ENCODE data around the gene CASZ1.

Gene CASZ1

DNA sequence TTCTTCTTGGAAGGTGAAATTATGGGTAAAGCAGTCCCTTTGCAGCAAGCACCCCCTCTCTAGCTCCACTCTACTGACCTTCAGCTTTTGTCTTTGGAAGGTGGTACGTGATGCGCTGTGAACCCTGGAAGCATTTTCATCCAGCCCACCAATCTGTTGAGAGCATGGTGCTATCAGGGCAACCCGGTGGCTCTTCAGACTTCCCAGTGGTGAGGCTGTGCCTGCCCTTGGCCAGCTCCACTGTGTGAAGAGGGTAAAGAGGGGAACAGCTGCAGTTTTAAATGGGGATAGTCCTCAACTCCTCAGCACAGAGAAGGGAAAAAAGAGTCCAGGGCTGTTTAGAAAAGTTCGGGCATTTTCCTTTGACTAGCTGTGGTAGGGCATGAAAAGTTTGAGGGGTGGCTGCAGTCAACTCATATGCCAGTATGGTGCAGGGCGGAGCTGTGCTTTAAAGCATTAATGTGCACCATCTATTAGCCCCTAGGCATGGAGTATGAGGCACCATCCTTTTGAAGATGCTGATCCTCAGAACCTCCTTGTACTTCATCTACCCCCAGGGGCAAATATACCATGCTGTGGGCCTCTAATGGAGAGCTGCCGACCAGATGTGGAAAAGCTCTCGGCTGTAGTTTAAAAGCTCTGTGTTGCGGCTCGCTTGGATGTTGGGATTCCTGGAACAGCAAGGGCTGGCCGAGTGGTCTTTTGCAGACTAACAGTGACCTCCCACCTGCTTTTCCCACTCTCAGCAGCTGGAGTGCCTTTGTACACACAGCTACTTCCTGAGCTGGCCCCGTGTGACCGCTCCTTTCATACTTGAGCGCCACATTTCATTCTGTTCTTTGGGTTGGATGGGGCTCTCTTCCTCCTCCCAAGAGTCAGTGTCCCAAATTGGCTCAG is 198.7 kb downstream of the CASZ1 start:
- DNase-seq, result no peak

DNA sequence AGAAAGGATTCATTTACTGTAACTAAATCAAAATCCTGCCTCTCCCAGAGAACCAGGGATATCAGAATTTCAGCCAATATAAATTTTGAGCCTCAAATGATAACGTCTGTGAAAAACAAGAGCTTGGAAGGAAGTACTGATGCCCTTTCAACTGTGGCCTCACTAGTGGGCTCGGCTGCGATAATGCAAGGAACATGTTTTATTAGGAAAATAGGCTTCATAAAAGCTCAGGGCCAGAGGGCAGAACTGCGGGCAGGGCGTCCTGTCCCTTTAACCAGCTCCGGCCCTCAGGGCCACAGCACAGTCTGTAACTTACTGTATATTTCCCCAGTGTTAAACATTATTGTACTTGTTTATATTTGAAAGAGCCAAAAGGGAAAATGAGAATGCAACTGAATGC is 199.7 kb downstream of the CASZ1 start:
- no peak for DNase-seq

DNA sequence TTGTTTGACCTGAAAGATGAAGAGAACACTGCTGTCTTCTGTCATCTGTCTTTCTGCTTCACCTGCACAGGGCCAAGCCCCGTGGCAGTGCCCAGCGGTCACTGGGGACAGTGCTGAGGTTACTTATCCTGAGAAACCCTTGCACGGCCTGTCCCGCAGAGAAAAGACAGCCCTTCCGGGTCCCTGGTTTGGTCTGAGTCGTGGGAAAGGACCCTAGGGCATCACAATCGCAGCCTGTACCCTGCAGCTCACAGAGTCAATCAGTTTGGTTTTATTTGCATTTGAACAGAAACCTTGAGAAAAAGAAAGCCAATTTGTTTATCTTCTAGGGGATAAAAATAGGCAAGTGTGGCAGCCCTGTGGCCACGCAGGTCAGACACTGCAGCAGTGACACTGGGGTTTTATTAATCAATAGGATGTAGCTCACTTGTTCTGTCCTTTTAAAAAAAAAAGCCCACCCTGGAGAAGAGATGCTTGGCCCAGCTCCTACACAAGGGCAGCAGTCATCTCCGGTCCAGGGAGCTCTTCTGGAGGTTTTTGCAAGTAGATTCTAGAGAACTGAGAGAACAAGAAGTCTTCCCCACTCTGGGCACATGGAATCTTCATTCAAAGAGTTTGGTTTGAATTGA is 201.7 kb downstream of the CASZ1 start:
- no peak for DNase-seq

DNA sequence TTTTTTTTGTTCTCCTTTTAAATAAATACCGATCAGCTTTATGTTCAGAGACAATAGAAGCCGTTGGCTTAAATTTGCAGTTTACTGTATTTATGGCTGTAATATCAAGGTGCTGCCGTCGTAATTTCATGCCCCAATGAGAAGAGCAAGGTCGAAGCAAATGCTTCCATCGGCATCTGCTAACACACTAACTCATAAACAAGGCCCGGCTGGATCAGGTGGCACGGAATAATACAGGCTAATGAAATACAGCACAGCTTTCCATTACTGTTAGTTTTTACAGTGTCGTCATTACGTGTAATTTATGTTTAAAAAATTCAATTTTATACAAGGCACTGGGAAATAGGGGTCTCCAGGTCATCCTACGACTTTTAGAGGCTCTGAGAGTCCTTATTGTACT is 202.7 kb downstream of the CASZ1 start:
- DNase-seq, result no peak

DNA sequence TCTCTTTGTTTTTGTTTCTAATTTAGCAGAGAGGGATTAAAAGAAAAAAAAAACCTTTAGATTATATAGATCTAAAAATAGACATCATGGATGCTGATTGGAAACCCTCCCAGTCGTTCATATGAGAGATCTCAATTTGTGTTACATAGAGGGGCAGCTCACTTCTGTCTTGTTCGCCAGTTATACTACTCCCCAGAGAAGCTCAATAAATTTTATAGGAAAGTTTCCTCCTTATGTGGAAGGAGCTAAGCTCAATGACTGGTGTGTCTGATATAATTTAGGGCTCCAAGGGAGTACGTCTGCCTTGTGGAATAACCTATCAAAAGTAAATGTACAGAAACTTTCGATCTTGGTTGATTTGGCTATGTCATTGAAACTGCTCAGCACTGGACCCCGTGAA is 204.1 kb downstream of the CASZ1 start:
- DNase-seq, result no peak

DNA sequence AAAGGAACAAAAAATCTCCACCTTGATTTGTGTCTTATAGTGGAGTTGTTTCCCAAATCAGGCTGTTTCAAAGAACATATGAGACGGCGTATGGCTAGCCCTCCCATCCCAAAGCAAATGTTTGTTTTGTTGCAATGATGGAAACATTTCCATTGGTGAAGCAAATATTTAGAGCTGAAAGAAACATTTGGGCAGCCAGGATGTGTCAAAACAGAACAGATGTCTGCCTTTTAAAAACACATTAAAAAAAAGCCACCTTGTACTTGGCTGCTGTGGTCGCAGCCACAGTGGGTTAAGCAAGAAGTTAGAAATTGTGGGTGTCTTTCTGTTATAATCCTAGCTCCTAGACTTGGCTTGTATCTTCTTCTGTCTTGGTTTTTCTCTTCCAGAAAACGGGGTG is 205.4 kb downstream of the CASZ1 start:
- no peak for DNase-seq

DNA sequence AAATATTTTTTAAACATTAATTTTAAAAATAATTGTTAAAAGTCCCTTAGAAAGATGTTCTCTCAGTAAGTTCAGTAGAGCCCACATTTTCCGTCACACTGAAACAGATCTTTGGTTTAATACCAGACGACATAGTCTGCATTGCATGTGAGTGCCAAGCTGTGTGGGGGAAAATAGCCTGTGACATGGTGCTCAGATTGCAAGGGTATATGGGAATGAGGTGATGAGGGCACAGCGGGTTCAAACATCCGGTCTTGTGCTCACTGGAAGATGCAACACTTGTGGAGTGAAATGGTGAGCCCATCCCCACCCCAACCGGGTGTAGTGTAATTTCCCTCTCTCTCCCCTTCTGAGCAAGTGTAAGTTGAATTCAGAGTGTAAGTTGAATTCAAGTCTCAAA is 207.4 kb downstream of the CASZ1 start:
- DNase-seq, result no peak

DNA sequence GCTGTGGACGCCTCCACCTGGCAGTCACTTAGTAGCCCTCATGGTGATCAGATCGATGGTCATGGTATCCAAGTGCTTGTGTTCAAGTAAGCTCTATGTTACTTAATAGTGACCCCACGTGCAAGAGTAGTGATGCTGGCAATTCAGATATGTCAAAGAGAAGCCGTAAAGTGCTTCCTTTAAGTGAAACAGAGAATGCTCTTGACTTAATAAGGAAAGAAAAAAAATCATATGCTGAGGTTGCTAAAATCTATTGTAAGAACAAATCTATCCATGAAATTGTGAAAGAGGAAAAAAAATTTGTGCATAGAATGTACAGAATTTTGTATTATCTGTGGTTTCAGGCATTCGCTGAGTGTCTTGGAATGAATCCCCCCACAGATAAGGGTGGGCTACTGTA is 207.8 kb downstream of the CASZ1 start:
- DNase-seq, result no peak

All from suppressor macrophage treated with lipopolysaccharide for 1 hour (primary cell).